CD1c-positive myeloid dendritic cell (primary cell): ENCODE data around the gene TNFRSF4.

Source experiments
- DNase-seq: peaks from one replicate; pipeline ENCODE4 v3.0.0-alpha.2; 2016; ENCODE audit errors: extremely low spot score

The TNFRSF4 gene

GRCh38 chr1:1169429-1170214 is 44.3 kb downstream of the TNFRSF4 start:
- DNase-seq, result no peak

GRCh38 chr1:1168451-1169411 is 45.2 kb downstream of the TNFRSF4 start:
- no peak for DNase-seq

GRCh38 chr1:1167841-1168450 is 46.0 kb downstream of the TNFRSF4 start:
- no peak for DNase-seq

- DNase-seq, result no peak
Observed at GRCh38 chr1:1167398-1167821, 46.5 kb downstream of the TNFRSF4 start.

- no peak for DNase-seq
Observed at GRCh38 chr1:1166642-1167397, 47.1 kb downstream of the TNFRSF4 start.

- no peak for DNase-seq
Observed at GRCh38 chr1:1165900-1166421, 48.0 kb downstream of the TNFRSF4 start.

- no peak for DNase-seq
Observed at GRCh38 chr1:1165485-1165884, 48.5 kb downstream of the TNFRSF4 start.

GRCh38 chr1:1164701-1165451 is 49.1 kb downstream of the TNFRSF4 start:
- no peak for DNase-seq

- DNase-seq, result no peak
Observed at GRCh38 chr1:1164361-1164700, 49.6 kb downstream of the TNFRSF4 start.

- no peak for DNase-seq
Observed at GRCh38 chr1:1163538-1164070, 50.3 kb downstream of the TNFRSF4 start.

GRCh38 chr1:1162597-1163537 is 51.1 kb downstream of the TNFRSF4 start:
- DNase-seq, result no peak

- DNase-seq, result no peak
Observed at GRCh38 chr1:1161683-1162079, 52.3 kb downstream of the TNFRSF4 start.
